Measurements from ENCODE around the gene OR51Q1. TPM values are rescaled to one million over a fixed set of nuclear protein-coding genes. Genes with fewer than 3 reads are reported as not detected.

Gene OR51Q1, protein sequence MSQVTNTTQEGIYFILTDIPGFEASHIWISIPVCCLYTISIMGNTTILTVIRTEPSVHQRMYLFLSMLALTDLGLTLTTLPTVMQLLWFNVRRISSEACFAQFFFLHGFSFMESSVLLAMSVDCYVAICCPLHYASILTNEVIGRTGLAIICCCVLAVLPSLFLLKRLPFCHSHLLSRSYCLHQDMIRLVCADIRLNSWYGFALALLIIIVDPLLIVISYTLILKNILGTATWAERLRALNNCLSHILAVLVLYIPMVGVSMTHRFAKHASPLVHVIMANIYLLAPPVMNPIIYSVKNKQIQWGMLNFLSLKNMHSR
- total RNA-seq (2022; extraction: Qiagen RNA extraction; ENCODE audit: low read depth), result not detected in 5 replicates

DNA sequence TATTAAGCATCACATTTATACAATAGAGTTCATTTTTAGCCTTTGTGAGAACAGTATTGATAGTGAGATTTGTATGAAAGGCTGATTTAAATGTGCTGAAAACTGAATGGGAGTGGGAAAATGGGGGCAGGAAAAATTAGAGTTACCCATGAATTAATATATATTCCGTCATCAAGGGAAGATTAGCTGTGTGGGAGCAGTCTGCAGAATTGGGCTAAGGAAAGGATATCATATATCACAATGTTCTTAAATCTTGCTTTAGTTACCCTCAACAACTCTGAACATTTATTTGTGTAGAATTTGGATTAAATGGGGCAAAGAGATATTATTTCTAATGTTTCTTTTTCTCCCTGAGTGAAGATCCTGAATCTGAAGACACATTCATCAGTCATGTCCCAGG, at the start of gene OR51Q1:
OR51Q1 (plus strand) TSS at position 301 of the 400 bp plus-strand sequence; CDS start at position 391, 90 bp downstream.

DNA sequence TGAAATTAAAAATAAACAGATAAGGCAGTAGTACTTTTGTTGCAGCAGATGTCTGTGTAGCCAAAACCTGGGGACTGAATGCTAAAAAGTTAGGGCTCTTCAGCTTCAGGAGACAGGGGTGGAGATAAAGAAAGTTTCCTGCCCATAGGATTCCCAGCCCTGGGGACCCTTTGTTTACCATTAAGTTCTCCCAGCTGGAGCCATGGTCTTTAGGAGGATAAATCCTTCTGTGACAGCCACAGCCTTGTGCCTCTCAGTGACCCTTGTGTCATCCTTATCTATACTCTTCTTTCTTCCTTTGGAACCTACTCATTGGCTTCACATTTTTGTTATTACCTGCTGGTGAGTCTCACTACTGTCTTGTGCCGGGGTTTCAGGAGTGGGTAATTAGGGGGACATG, 38.3 kb upstream of the OR51Q1 start, which contains the start of gene OR51M1:
OR51M1 (plus strand) TSS at position 237 of the 400 bp plus-strand sequence. CDS start 5,587 bp downstream, outside the sequence.

DNA sequence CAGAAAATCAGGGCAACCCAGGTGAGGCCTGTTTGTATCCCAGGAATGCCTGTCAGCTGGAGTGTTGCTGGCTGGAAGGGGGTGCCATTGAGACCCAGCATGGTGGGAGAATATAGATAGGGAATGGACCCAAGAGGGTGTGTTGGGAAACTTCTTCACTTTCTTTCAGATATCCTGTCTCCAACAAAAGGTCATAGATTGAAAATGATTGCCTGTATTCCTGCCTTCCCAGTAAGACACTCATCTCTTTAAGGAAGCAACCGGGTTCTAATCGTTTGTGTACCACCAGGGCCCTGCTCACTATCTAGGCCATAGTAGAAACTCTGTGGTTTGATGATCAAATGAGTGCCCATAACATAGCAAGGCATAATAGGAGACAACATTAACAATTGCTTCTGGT, 19.5 kb downstream of the OR51Q1 start, which contains the start of gene OR51I1:
OR51I1 (minus strand) TSS at position 101 of the 400 bp plus-strand sequence; CDS start at position 101, 0 bp downstream.

DNA sequence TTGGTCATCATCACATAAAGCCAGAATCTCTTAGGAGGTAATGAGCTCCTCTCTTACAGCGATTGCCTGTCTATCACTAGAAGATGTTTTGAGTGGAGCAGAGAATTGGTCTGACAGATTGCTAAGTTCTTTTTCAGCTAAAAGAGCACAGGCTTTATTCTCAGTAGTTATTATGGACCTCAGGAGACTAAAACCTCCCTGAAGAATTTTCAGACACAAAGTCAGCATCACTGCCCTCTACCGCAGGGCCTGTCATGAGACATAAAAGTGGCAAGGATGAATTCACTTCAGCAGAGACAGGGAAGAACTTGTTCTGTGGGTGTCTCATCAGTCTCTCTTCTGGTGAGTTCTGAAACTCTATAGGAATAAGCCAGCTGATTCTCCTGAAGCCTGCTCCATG, 27.1 kb downstream of the OR51Q1 start, which contains the start of gene OR51I2:
OR51I2 (plus strand) TSS at position 301 of the 400 bp plus-strand sequence. CDS start 4,166 bp downstream, outside the sequence.

Other genes with a start within 250 kb of the OR51Q1 start
- not detected in 5 replicates for gene OR51V1, start 221.4 kb upstream of the OR51Q1 start, total RNA-seq (2022; extraction: Qiagen RNA extraction; ENCODE audit: low read depth)
- gene HBB, start 195.0 kb upstream of the OR51Q1 start, total RNA-seq (2022; extraction: Qiagen RNA extraction; ENCODE audit: low read depth), result not detected in 5 replicates
- gene HBD, start 187.6 kb upstream of the OR51Q1 start, total RNA-seq (2022; extraction: Qiagen RNA extraction; ENCODE audit: low read depth), result not detected in 5 replicates
- gene HBG1, start 172.3 kb upstream of the OR51Q1 start, total RNA-seq (2022; extraction: Qiagen RNA extraction; ENCODE audit: low read depth), result not detected in 5 replicates
- gene HBG2, start 167.3 kb upstream of the OR51Q1 start, total RNA-seq (2022; extraction: Qiagen RNA extraction; ENCODE audit: low read depth), result not detected in 5 replicates
- 0.09 to 0.78 TPM (median 0.23 TPM) in 4 of 5 replicates, not detected in the other for gene HBE1, start 152.2 kb upstream of the OR51Q1 start, total RNA-seq (2022; extraction: Qiagen RNA extraction; ENCODE audit: low read depth)
- gene OR51B4, start 120.2 kb upstream of the OR51Q1 start, total RNA-seq (2022; extraction: Qiagen RNA extraction; ENCODE audit: low read depth), result not detected in 5 replicates
- gene OR51B2, start 97.8 kb upstream of the OR51Q1 start, total RNA-seq (2022; extraction: Qiagen RNA extraction; ENCODE audit: low read depth), result not detected in 5 replicates
- 0.03 TPM in 1 of 5 replicates, not detected in the others for gene OR51B5, start 78.6 kb upstream of the OR51Q1 start, total RNA-seq (2022; extraction: Qiagen RNA extraction; ENCODE audit: low read depth)
- gene OR51B6, start 70.6 kb upstream of the OR51Q1 start, total RNA-seq (2022; extraction: Qiagen RNA extraction; ENCODE audit: low read depth), result not detected in 5 replicates
- not detected in 5 replicates for gene OR51M1, start 38.3 kb upstream of the OR51Q1 start, total RNA-seq (2022; extraction: Qiagen RNA extraction; ENCODE audit: low read depth)
- not detected in 5 replicates for gene OR51I1, start 19.4 kb downstream of the OR51Q1 start, total RNA-seq (2022; extraction: Qiagen RNA extraction; ENCODE audit: low read depth)
- not detected in 5 replicates for gene OR51I2, start 27.2 kb downstream of the OR51Q1 start, total RNA-seq (2022; extraction: Qiagen RNA extraction; ENCODE audit: low read depth)
- not detected in 5 replicates for gene OR52D1, start 66.6 kb downstream of the OR51Q1 start, total RNA-seq (2022; extraction: Qiagen RNA extraction; ENCODE audit: low read depth)
- not detected in 5 replicates for gene UBQLN3, start 87.8 kb downstream of the OR51Q1 start, total RNA-seq (2022; extraction: Qiagen RNA extraction; ENCODE audit: low read depth)
- 0.08 to 0.20 TPM in 2 of 5 replicates, not detected in the others for gene UBQLNL, start 94.6 kb downstream of the OR51Q1 start, total RNA-seq (2022; extraction: Qiagen RNA extraction; ENCODE audit: low read depth)
- gene OR52H1, start 126.4 kb downstream of the OR51Q1 start, total RNA-seq (2022; extraction: Qiagen RNA extraction; ENCODE audit: low read depth), result not detected in 5 replicates
- not detected in 5 replicates for gene OR52B6, start 158.8 kb downstream of the OR51Q1 start, total RNA-seq (2022; extraction: Qiagen RNA extraction; ENCODE audit: low read depth)
- gene TRIM6, start 174.5 kb downstream of the OR51Q1 start, total RNA-seq (2022; extraction: Qiagen RNA extraction; ENCODE audit: low read depth), result 10.8 to 14.1 TPM (median 11.6 TPM) in 5 replicates
- 2.3 to 4.3 TPM (median 3.3 TPM) in 5 replicates for gene TRIM34, start 202.9 kb downstream of the OR51Q1 start, total RNA-seq (2022; extraction: Qiagen RNA extraction; ENCODE audit: low read depth)